ENCODE data around the gene POLR1E.

DNA sequence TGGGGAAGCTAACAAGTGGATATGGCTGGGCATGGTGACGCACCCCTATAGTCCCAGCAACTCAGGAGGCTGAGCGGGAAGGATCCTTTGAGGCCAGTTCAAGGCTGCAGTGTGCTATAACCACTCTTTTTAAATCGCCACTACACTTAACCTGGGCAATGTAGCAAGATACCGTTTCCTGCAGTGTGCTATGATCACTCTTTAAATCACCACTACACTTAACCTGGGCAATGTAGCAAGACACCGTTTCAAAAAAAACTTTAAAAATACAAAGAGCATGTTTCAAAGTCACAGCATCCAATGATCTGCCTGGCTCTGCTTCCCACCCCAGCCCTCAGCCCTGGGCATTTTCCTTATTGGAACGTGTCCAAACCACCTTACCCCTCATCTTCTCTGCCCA, 48.7 kb upstream of the POLR1E start:
- no peak for TF ChIP-seq FOSL1 (IDR thresholded peaks at IDR 0.05; ENCODE audit: low read depth)
- TF ChIP-seq, protein P1, sequence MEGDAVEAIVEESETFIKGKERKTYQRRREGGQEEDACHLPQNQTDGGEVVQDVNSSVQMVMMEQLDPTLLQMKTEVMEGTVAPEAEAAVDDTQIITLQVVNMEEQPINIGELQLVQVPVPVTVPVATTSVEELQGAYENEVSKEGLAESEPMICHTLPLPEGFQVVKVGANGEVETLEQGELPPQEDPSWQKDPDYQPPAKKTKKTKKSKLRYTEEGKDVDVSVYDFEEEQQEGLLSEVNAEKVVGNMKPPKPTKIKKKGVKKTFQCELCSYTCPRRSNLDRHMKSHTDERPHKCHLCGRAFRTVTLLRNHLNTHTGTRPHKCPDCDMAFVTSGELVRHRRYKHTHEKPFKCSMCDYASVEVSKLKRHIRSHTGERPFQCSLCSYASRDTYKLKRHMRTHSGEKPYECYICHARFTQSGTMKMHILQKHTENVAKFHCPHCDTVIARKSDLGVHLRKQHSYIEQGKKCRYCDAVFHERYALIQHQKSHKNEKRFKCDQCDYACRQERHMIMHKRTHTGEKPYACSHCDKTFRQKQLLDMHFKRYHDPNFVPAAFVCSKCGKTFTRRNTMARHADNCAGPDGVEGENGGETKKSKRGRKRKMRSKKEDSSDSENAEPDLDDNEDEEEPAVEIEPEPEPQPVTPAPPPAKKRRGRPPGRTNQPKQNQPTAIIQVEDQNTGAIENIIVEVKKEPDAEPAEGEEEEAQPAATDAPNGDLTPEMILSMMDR (IDR thresholded peaks at IDR 0.05 in 2 of 3, conservative IDR thresholded peaks at IDR 0.05 in 1 of 3; ENCODE audit: borderline replicate concordance in 1 of 3, insufficient read depth in 1 of 3, low read depth in 2 of 3, low read length in 2 of 3), result no peak
- no peak for TF ChIP-seq RAD21 (IDR thresholded peaks at IDR 0.05; ENCODE audit: low read depth)
